CD8-positive, alpha-beta memory T cell (primary cell): Measurements from ENCODE around the gene RBMS3. TPM values are rescaled to one million over a fixed set of nuclear protein-coding genes. Genes with fewer than 3 reads are reported as not detected.

Source experiments
- CTCF ChIA-PET: fragments of 350-600 bp; sonication (Branson Sonifier 250); formaldehyde crosslinking; loops from one replicate; lab custom pipeline; 2021; ENCODE audit warnings: antibody characterized with exemption; lab: Charles Lee
- POLR2A ChIA-PET: fragments of 350-600 bp; sonication (Branson Sonifier 250); formaldehyde crosslinking; loops from one replicate; lab custom pipeline; 2021; ENCODE audit warnings: antibody characterized with exemption; lab: Charles Lee
- DNase-seq, 5 donors: peaks; one replicate each; pipeline versions ENCODE4 v3.0.0 to v3.0.0-alpha.2; 2020 to 2022; ENCODE audit warnings: mixed read lengths in 1 of 5
- H3K27ac ChIP-seq: one replicate; pipeline ENCODE4 v1.7.0; 2013; ENCODE audit warnings: low read depth, mild to moderate bottlenecking, low read length, moderate library complexity
- H3K27me3 ChIP-seq: 2 replicates; pipeline ENCODE4 v1.7.0; 2013; ENCODE audit warnings: low read length, mild to moderate bottlenecking; ENCODE audit not compliant: insufficient read depth, poor library complexity, severe bottlenecking
- H3K36me3 ChIP-seq: 2 replicates; pipeline ENCODE4 v1.7.0; 2013; ENCODE audit warnings: mild to moderate bottlenecking, low read length, moderate library complexity; ENCODE audit not compliant: insufficient read depth
- H3K4me1 ChIP-seq: 2 replicates; pipeline ENCODE4 v1.7.0; 2013; ENCODE audit warnings: mild to moderate bottlenecking, low read length, moderate library complexity; ENCODE audit not compliant: insufficient read depth
- H3K4me3 ChIP-seq: 2 replicates; pipeline ENCODE4 v1.7.0; 2013; ENCODE audit warnings: mild to moderate bottlenecking, low read length
- H3K9me3 ChIP-seq: 2 replicates; pipeline ENCODE4 v1.7.0; 2013; ENCODE audit warnings: mild to moderate bottlenecking, low read length
- H3K27ac Mint-ChIP-seq, 8 donors: one replicate each; pipeline ENCODE4 v1.8.0; 2020 to 2021; ENCODE audit warnings: mixed read lengths in 8 of 8, mild to moderate bottlenecking in 6 of 8, inconsistent platforms in 3 of 8, moderate library complexity in 3 of 8
- H3K27me3 Mint-ChIP-seq, 2 donors: one replicate each; pipeline ENCODE4 v1.8.0; 2020 to 2021; ENCODE audit warnings: mixed read lengths in 2 of 2, mild to moderate bottlenecking in 1 of 2, moderate library complexity in 1 of 2
- H3K36me3 Mint-ChIP-seq, 3 donors: one replicate each; pipeline ENCODE4 v1.8.0; 2020 to 2021; ENCODE audit warnings: mixed read lengths in 3 of 3, inconsistent platforms in 1 of 3, mild to moderate bottlenecking in 1 of 3
- H3K4me1 Mint-ChIP-seq, 3 donors: one replicate each; pipeline ENCODE4 v1.8.0; 2020 to 2021; ENCODE audit warnings: mixed read lengths in 3 of 3, inconsistent platforms in 1 of 3, mild to moderate bottlenecking in 1 of 3
- H3K4me3 Mint-ChIP-seq, 7 donors: one replicate each; pipeline ENCODE4 v1.8.0; 2020 to 2021; ENCODE audit warnings: mixed read lengths in 7 of 7, mild to moderate bottlenecking in 6 of 7, moderate library complexity in 4 of 7, inconsistent platforms in 2 of 7
- H3K9me3 Mint-ChIP-seq, 5 donors: one replicate each; pipeline ENCODE4 v1.8.0; 2020 to 2022; ENCODE audit warnings: mixed read lengths in 5 of 5, mild to moderate bottlenecking in 3 of 5, moderate library complexity in 2 of 5, inconsistent platforms in 1 of 5
- polyA plus RNA-seq: library from polyadenylated mRNA; unstranded; fragments of 300-500 nt; fragmentation: Illumina TruSeq; gene quantifications from one replicate; pipeline ENCODE4 v1.2.3, GENCODE V29; 2021
- total RNA-seq, 2 experiments: library from RNA; stranded (reverse); gene quantifications; one replicate each; pipeline ENCODE4 v1.2.3, GENCODE V29; 2021

Gene RBMS3
- total and polyA plus RNA-seq, 3 experiments from 2014 or later: 0.21 to 0.33 (median 0.22) TPM

DNA sequence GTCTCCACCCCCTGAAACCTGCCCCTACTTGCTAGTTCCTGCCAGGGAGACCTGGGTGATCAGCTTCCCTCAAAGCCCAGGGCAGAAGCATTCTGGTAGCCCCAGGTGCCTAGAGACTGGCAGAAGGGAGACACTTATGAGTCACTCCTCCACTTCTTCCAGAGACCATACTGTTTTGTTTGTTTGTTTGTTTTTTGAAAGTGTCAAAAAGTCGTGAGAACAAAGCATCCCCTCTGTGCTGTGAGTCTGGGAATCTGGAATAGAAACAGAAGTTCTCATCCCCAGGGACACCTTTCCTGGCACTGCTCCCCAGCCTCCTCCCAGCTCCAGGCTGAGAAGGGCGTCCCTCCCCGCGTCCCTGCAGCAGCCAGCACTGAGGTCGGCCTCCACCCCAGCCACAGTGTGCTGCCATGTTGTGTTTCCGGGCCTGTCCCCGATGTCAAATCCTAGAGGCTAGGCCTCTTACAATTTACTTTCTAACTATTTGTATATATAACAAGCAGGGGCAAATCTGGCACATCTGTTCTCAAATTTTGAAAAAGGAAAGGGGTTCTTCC, 573.0 kb downstream of the RBMS3 start:
- Histone ChIP-seq H3K4me1 (no peaks in the 10 kb centered on the region), H3K9me3 (no peaks in the 10 kb centered on the region), H3K36me3 (no peaks in the 10 kb centered on the region), H3K4me3 (no peak overlapping the region), H3K27me3 (no peaks in the 10 kb centered on the region), H3K27ac (no peak overlapping the region)
- Mint-ChIP-seq H3K4me3 (no peak overlapping the region), H3K36me3 (no peaks in the 10 kb centered on the region), H3K27me3 (no peaks in the 10 kb centered on the region), H3K4me1 (no peaks in the 10 kb centered on the region), H3K27ac (no peak overlapping the region), H3K9me3 (peaks cover 0 to 15% (median 6%) of the 10 kb centered on the region in 5 donors)
- ChIA-PET CTCF (no interaction called here), POLR2A (no interaction called here)
- no peak for DNase-seq

DNA sequence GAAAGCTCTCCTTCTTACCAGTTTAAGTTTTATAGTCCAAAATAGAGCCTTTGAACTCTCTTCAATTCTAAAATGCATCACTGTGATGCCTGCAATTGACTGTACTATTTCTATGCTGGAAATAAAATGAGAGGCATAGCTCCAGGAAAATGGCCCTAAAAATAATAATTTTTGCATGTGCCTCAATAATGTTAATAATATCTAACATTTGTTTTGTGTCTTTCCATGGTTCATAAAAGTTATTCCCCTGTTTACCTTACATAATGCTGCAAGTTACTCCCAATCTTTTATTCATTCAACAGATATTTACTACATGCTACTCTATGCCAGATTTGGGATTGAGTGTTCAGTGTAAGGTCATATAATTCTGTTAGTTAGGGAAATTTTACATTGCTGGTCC, 574.0 kb downstream of the RBMS3 start:
- ChIA-PET POLR2A (no interaction called here), CTCF (no interaction called here)
- Mint-ChIP-seq H3K4me1 (no peaks in the 10 kb centered on the region), H3K9me3 (peaks cover 0 to 11% (median 6%) of the 10 kb centered on the region in 5 donors), H3K27ac (no peak overlapping the region), H3K4me3 (no peak overlapping the region), H3K27me3 (no peaks in the 10 kb centered on the region), H3K36me3 (no peaks in the 10 kb centered on the region)
- Histone ChIP-seq H3K4me3 (no peak overlapping the region), H3K27ac (no peak overlapping the region), H3K4me1 (no peaks in the 10 kb centered on the region), H3K27me3 (no peaks in the 10 kb centered on the region), H3K9me3 (no peaks in the 10 kb centered on the region), H3K36me3 (no peaks in the 10 kb centered on the region)
- DNase-seq: no peak

DNA sequence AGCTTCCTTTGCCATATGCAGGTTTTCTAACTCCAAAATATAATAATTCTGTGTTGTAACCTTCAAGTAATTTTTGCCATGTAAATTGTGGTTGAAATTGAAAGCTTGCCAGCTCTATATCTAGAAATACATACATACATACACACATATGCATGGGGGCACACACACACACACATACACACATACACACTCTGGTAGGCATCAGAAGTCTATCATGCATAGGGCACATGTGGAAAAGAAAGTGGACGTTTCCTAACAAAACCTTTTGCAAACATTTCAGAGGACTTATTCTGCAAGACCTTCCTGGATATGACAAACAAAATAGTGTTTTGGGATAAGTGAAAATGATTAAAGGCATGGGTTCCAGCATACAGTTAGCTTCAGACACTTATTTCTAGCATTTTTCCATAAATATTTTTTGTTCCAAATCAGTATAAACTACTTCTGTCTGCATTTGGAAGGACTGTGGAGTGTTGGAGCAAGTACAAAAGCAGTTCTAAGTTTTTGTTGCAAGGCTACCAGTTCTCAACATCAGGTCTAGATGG, 578.9 kb downstream of the RBMS3 start:
- no peaks in the 10 kb centered on the region for H3K9me3 Mint-ChIP-seq

DNA sequence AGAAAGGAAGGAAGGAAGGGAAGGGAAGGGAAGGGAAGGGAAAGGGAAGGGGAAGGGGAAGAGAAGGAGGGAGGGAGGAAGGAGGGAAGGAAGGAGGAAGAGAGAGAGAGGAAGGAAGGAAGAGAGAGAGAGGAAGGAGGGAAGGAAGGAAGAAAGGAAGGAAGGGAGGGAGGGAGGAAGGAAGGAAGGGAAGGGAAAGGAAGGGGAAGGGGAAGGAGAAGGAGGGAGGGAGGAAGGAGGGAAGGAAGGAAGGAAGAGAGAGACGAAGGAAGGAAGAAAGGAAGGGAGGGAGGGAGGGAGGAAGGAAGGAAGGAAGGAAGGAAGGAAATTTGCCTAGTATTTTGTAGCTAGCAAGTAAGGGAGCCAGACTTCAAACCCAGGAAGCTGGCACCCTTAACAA, 583.9 kb downstream of the RBMS3 start:
- H3K36me3 ChIP-seq: no peaks in the 10 kb centered on the region
- no peaks in the 10 kb centered on the region for H3K4me1 ChIP-seq
- no peak overlapping the region for H3K27ac ChIP-seq
- no peaks in the 10 kb centered on the region for H3K9me3 Mint-ChIP-seq
- H3K9me3 ChIP-seq: no peaks in the 10 kb centered on the region
- H3K36me3 Mint-ChIP-seq: no peaks in the 10 kb centered on the region
- H3K4me3 ChIP-seq: no peak overlapping the region
- no peaks in the 10 kb centered on the region for H3K27me3 Mint-ChIP-seq
- POLR2A ChIA-PET: no interaction called here
- H3K27me3 ChIP-seq: no peaks in the 10 kb centered on the region
- no peaks in the 10 kb centered on the region for H3K4me1 Mint-ChIP-seq
- no peak overlapping the region for H3K27ac Mint-ChIP-seq
- DNase-seq: no peak
- no peak overlapping the region for H3K4me3 Mint-ChIP-seq
- CTCF ChIA-PET: no interaction called here

More for the DNA sequence above, 578.9 kb downstream of the RBMS3 start:
- H3K4me3 ChIP-seq: no peak overlapping the region
- DNase-seq: no peak
- H3K9me3 ChIP-seq: no peaks in the 10 kb centered on the region
- no peaks in the 10 kb centered on the region for H3K27me3 ChIP-seq
- no peak overlapping the region for H3K27ac Mint-ChIP-seq
- ChIA-PET CTCF (no interaction called here), POLR2A (no interaction called here)
- no peaks in the 10 kb centered on the region for H3K27me3 Mint-ChIP-seq
- no peaks in the 10 kb centered on the region for H3K4me1 Mint-ChIP-seq
- no peak overlapping the region for H3K27ac ChIP-seq
- H3K4me1 ChIP-seq: no peaks in the 10 kb centered on the region
- no peaks in the 10 kb centered on the region for H3K36me3 ChIP-seq
- H3K36me3 Mint-ChIP-seq: no peaks in the 10 kb centered on the region
- H3K4me3 Mint-ChIP-seq: no peak overlapping the region

DNA sequence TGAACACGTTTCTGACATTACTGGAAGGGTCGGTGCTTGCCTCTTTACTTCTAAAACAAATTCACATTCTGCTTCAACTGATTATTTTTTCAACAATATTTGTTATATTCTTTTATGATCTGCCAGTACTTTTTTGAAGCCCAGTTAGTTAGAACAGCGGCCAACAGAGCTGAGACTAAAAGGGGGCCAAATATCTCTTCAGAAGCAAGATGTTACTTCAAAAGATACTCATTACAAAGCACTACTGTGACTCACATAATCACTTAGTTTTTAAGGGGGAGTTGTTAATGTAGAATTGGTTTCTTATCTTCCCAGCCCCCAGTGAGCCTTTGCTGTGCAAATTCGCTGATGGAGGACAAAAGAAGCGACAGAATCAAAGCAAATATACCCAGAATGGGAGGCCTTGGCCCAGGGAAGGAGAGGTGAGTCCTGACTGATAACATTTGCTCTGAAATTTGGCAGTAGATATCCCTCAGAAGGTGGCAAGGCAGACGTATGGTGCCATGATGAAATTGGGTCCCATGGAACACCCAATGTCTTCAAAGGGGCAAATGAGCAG, 587.8 kb downstream of the RBMS3 start:
- Histone ChIP-seq H3K4me1 (no peaks in the 10 kb centered on the region), H3K9me3 (no peaks in the 10 kb centered on the region), H3K36me3 (no peaks in the 10 kb centered on the region), H3K27ac (no peak overlapping the region), H3K27me3 (no peaks in the 10 kb centered on the region), H3K4me3 (no peak overlapping the region)
- Mint-ChIP-seq H3K27me3 (no peaks in the 10 kb centered on the region), H3K27ac (no peak overlapping the region), H3K9me3 (no peaks in the 10 kb centered on the region), H3K4me1 (no peaks in the 10 kb centered on the region), H3K36me3 (no peaks in the 10 kb centered on the region), H3K4me3 (no peak overlapping the region)
- ChIA-PET CTCF (no interaction called here), POLR2A (no interaction called here)
- DNase-seq: no peak

DNA sequence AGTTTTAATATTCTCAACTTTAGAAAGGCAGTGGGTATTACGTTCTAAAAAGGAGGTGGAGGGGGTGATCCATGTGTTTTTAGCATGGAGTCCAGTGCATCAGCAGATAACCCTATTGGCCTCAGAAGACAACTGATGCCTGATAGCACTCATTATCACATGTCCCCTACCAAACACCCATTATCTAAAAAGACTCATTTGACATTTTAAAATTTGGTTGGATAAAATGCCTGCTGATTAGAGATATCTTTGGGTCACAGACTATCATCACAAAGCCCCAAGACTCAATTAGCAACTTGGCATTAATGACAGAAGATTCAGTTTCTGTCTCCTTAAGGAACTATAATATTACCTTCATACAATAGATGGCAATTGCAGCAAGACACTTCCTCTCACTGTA, 589.3 kb downstream of the RBMS3 start:
- Mint-ChIP-seq H3K4me3 (no peak overlapping the region), H3K36me3 (no peaks in the 10 kb centered on the region), H3K27me3 (no peaks in the 10 kb centered on the region), H3K27ac (no peak overlapping the region), H3K9me3 (peaks cover 0 to 3% (median 0%) of the 10 kb centered on the region in 5 donors), H3K4me1 (no peaks in the 10 kb centered on the region)
- ChIA-PET POLR2A (no interaction called here), CTCF (no interaction called here)
- H3K36me3 ChIP-seq: no peaks in the 10 kb centered on the region
- H3K4me1 ChIP-seq: no peaks in the 10 kb centered on the region
- H3K4me3 ChIP-seq: no peak overlapping the region
- no peaks in the 10 kb centered on the region for H3K27me3 ChIP-seq
- no peak overlapping the region for H3K27ac ChIP-seq
- DNase-seq: no peak
- H3K9me3 ChIP-seq: no peaks in the 10 kb centered on the region

DNA sequence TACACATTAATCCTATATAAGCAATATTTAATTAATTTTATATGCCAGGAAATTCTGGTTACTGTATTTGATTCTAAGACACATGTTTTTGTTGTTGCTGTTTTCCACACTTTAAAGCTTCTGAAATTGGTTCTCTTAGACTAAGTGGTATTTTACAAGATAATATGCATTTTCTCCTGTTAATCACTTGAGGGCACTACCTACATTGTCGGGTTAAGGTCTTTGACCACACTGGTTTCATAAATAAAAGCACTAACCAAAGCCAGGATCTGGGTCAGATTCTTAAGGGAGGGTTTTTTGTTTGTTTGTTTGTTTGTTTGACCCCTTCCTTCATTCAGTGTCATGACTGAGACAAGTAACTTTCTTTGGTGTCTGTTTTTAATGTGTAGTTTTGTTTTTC, 590.2 kb downstream of the RBMS3 start:
- DNase-seq: no peak
- Mint-ChIP-seq H3K4me1 (no peaks in the 10 kb centered on the region), H3K36me3 (no peaks in the 10 kb centered on the region), H3K9me3 (peaks cover 0 to 3% (median 0%) of the 10 kb centered on the region in 5 donors), H3K4me3 (no peak overlapping the region), H3K27me3 (no peaks in the 10 kb centered on the region), H3K27ac (no peak overlapping the region)
- no peak overlapping the region for H3K4me3 ChIP-seq
- H3K36me3 ChIP-seq: no peaks in the 10 kb centered on the region
- no peak overlapping the region for H3K27ac ChIP-seq
- no peaks in the 10 kb centered on the region for H3K9me3 ChIP-seq
- ChIA-PET CTCF (no interaction called here), POLR2A (no interaction called here)
- no peaks in the 10 kb centered on the region for H3K27me3 ChIP-seq
- no peaks in the 10 kb centered on the region for H3K4me1 ChIP-seq

DNA sequence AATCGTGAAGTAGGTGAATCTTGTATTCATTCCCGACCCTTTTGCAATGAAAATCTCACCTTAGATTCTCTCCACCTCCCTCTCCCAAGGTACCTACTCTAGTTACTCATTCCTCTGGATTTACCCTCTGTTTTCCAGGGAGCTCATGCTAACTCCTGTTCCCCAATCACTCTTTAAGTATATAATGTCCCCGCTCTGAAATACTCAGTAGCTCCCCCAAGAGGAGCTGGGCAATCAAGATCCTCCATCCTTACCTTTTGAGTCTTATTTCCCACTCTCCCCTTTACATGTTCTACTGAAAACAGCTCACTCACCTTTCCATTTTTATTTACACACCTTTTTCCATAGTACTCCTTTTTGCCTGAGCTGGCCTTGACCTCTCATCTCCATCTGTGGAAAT, 599.9 kb downstream of the RBMS3 start:
- no peak overlapping the region for H3K4me3 Mint-ChIP-seq
- peaks cover 0 to 4% of the 10 kb centered on the region in 2 donors for H3K27me3 Mint-ChIP-seq
- ChIA-PET POLR2A (no interaction called here), CTCF (no interaction called here)
- Histone ChIP-seq H3K36me3 (no peaks in the 10 kb centered on the region), H3K4me3 (no peak overlapping the region), H3K9me3 (no peaks in the 10 kb centered on the region), H3K27me3 (no peaks in the 10 kb centered on the region), H3K27ac (no peak overlapping the region), H3K4me1 (no peaks in the 10 kb centered on the region)
- H3K4me1 Mint-ChIP-seq: no peaks in the 10 kb centered on the region
- no peak for DNase-seq
- H3K36me3 Mint-ChIP-seq: no peaks in the 10 kb centered on the region
- H3K27ac Mint-ChIP-seq: no peak overlapping the region
- H3K9me3 Mint-ChIP-seq: peaks cover 0 to 4% (median 0%) of the 10 kb centered on the region in 5 donors
